ENCODE data around the gene ZC3H12D.

DNA sequence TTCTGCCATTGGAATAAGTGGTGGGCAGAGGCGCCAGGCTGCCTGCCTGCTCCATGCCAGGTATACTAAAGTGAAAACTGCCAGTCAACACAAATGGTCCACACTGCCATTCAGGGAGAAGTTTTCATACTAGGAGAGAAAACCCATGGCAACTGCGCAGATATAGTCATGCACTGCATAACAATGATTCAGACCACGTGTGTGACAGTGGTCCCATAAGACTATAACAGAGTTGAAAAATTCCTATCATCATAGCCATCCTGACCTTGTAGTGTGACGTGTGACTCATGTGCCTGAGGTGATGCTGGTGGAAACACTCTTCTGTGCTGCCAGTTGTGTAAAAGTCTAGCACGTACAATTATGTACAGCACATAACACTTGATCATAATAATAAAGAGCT, 25.1 kb downstream of the ZC3H12D start:
- TF ChIP-seq, protein P1, sequence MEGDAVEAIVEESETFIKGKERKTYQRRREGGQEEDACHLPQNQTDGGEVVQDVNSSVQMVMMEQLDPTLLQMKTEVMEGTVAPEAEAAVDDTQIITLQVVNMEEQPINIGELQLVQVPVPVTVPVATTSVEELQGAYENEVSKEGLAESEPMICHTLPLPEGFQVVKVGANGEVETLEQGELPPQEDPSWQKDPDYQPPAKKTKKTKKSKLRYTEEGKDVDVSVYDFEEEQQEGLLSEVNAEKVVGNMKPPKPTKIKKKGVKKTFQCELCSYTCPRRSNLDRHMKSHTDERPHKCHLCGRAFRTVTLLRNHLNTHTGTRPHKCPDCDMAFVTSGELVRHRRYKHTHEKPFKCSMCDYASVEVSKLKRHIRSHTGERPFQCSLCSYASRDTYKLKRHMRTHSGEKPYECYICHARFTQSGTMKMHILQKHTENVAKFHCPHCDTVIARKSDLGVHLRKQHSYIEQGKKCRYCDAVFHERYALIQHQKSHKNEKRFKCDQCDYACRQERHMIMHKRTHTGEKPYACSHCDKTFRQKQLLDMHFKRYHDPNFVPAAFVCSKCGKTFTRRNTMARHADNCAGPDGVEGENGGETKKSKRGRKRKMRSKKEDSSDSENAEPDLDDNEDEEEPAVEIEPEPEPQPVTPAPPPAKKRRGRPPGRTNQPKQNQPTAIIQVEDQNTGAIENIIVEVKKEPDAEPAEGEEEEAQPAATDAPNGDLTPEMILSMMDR (IDR thresholded peaks at IDR 0.05): no peak
- TF ChIP-seq POLR2A (IDR thresholded peaks at IDR 0.05): no peak

Measured in thyroid gland (tissue), 4 donors.